ENCODE measurements around the gene SMIM45.

Gene SMIM45

DNA sequence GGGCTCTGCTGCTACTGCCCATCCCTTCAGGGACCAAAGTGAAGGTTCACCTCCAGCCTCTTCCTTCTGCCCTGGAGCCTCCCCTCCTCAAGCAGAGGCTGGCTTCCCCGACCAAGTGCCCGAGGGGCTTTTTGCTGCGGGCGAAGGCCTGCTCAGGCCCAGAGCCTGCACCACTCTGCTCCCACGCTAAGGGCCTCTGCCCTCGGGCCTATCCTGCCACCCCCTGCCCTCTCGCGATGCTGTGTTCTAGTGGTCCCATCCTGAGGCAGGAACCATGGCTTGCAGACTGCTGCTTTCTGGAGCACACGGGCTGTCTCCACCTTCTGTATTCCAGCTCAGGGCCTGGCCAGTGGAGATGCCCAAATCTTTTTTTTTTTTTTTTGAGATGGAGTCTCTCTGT, 16.4 kb upstream of the SMIM45 start:
- H3K4me3 Mint-ChIP-seq (ENCODE audit: unreplicated experiment) = no peak overlapping the region
- H3K9me3 Mint-ChIP-seq (ENCODE audit: unreplicated experiment) = peaks cover 1% of the 10 kb centered on the region
- H3K36me3 Mint-ChIP-seq (ENCODE audit: unreplicated experiment) = no peaks in the 10 kb centered on the region
- DNase-seq = no peak
- H3K27ac Mint-ChIP-seq (ENCODE audit: unreplicated experiment) = no peak overlapping the region
- H3K4me1 Mint-ChIP-seq (ENCODE audit: low read depth, unreplicated experiment) = peaks cover 2% of the 10 kb centered on the region
- no peak for TF ChIP-seq CTCF (IDR thresholded peaks at IDR 0.05; ENCODE audit: partially characterized antibody, unreplicated experiment)
- H3K27me3 Mint-ChIP-seq (ENCODE audit: unreplicated experiment) = peaks cover 4% of the 10 kb centered on the region

DNA sequence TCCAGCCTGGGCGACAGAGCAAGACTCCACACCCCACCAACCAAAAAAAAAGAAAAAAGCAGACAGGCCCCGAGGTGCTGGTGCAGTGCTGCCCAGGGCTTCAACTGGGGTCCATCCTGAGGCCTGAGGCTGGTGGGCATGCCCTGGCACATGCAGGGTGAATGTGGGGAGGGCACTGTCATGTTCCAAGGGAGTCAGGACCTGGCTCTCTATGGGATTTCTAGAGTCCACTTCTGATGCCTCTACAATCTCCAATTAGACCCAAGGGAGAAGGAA, 15.1 kb upstream of the SMIM45 start:
- no peak overlapping the region for H3K4me3 Mint-ChIP-seq (ENCODE audit: unreplicated experiment)
- no peak for TF ChIP-seq CTCF (IDR thresholded peaks at IDR 0.05; ENCODE audit: partially characterized antibody, unreplicated experiment)
- peaks cover 1% of the 10 kb centered on the region for H3K9me3 Mint-ChIP-seq (ENCODE audit: unreplicated experiment)
- H3K27ac Mint-ChIP-seq (ENCODE audit: unreplicated experiment) = no peak overlapping the region
- no peaks in the 10 kb centered on the region for H3K4me1 Mint-ChIP-seq (ENCODE audit: low read depth, unreplicated experiment)
- H3K36me3 Mint-ChIP-seq (ENCODE audit: unreplicated experiment) = no peaks in the 10 kb centered on the region
- peaks cover 2% of the 10 kb centered on the region for H3K27me3 Mint-ChIP-seq (ENCODE audit: unreplicated experiment)
- no peak for DNase-seq

DNA sequence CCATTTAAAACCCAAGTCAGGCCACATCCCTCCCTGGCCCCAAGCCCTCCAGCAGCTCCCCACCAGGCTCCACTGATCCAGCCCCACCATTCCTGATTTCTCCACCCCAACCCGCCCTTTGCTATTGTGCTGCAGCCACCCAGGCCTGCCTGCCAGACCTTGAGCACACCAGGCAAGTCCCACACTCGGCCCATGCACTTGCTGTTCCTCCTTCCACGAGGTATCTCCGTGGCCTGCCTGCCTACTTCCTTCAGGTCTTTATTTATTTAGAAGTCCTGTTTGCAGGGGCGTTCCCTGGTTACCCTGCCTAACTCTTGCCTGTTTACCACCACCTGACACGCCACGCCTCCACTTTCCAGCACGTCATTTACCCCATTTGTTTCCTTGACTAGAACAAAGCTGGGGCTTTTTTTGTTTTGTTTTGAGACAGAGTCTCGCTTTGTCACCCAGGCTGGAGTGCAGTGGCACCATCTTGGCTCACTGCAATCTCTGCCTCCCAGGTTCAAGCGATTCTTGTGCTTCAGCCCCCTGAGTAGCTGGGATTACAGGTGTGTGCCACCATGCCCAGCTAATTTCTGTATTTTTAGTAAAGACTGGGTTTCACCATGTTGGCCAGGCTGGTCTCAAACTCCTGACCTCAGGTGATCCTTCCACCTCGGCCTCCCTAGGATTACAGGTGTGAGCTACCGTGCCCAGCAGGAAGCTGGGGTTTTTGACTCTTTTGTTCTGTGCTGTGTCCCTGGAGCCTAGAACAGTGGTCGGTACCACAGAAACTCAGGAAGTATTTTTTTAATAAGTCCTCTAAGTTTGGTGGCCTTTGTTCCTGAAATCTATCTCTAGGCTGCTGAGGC, 11.7 kb upstream of the SMIM45 start:
- TF ChIP-seq CTCF (IDR thresholded peaks at IDR 0.05; ENCODE audit: partially characterized antibody, unreplicated experiment) = no peak
- H3K4me1 Mint-ChIP-seq (ENCODE audit: low read depth, unreplicated experiment) = no peaks in the 10 kb centered on the region
- peaks cover 5% of the 10 kb centered on the region for H3K9me3 Mint-ChIP-seq (ENCODE audit: unreplicated experiment)
- peaks cover 1% of the 10 kb centered on the region for H3K27me3 Mint-ChIP-seq (ENCODE audit: unreplicated experiment)
- peak overlapping the region; percentile 41 for H3K27ac Mint-ChIP-seq (ENCODE audit: unreplicated experiment)
- no peak overlapping the region for H3K4me3 Mint-ChIP-seq (ENCODE audit: unreplicated experiment)
- H3K36me3 Mint-ChIP-seq (ENCODE audit: unreplicated experiment) = no peaks in the 10 kb centered on the region
- no peak for DNase-seq

DNA sequence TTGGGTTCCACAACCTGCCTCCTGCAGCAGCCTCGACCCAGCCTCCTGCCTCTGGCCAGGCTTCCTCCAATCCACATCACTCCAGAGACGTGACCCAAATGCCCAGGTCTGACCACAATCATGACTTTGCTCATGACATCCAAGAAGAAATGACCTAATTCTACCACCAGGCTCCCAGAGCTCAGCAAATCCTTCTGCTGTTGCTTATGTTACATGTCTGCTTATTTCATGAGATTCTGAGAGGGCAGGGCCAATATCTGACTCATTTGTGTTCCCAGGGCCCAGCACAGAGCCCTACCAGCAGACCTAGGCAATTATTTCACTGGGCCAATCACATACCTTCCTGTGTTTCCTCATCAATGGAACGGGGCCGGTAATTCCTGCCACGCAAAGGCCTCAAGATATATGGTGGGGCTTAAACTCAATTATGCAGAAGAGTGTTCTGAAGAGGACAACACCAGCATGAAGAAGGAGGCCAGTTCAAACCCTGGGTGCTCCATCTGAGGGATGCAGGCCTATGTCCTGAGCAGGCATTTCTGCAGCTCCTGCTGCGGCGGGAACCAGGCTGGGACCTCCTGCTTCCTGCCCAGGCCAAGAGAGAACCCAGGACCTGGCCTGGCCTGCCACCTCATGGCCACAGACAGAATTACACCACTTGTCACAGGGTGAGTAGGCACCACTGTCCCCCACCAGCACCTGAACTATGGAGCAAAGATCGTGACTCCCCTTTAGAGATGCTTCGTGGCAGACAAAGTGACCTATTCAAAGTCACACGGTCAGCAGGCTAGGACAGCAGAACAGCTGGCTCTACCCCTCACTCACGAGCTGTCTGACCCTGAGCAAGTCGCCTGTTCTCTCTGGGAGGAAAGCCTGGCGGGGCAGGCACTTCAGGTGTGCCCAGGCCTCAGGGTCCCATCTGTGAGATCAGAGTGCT, 10.9 kb upstream of the SMIM45 start:
- H3K27ac Mint-ChIP-seq (ENCODE audit: unreplicated experiment) = no peak overlapping the region
- no peaks in the 10 kb centered on the region for H3K36me3 Mint-ChIP-seq (ENCODE audit: unreplicated experiment)
- no peak overlapping the region for H3K4me3 Mint-ChIP-seq (ENCODE audit: unreplicated experiment)
- H3K4me1 Mint-ChIP-seq (ENCODE audit: low read depth, unreplicated experiment) = no peaks in the 10 kb centered on the region
- DNase-seq = peak; percentile 91
- peak; percentile 95 for TF ChIP-seq CTCF (IDR thresholded peaks at IDR 0.05; ENCODE audit: partially characterized antibody, unreplicated experiment)
- peaks cover 4% of the 10 kb centered on the region for H3K9me3 Mint-ChIP-seq (ENCODE audit: unreplicated experiment)
- H3K27me3 Mint-ChIP-seq (ENCODE audit: unreplicated experiment) = peaks cover 1% of the 10 kb centered on the region
